Panc1 (cell line): Measurements from ENCODE around the gene RAD23A.

Source experiments
- CTCF ChIP-seq: fragments of 450-650 bp; IDR thresholded peaks from 2 replicates; pipeline ENCODE4 v1.5.1; 2017; ENCODE audit warnings: mild to moderate bottlenecking
- POLR2AphosphoS5 ChIP-seq: IDR thresholded peaks from 2 replicates; pipeline ENCODE4 v1.6.1; 2012; ENCODE audit warnings: mild to moderate bottlenecking, low read depth, low read length, moderate library complexity
- SIN3A ChIP-seq: IDR thresholded peaks from 2 replicates; pipeline ENCODE4 v1.6.1; 2012; ENCODE audit warnings: low read depth, mild to moderate bottlenecking, low read length, moderate library complexity, borderline replicate concordance; ENCODE audit not compliant: insufficient read depth
- TCF7L2 ChIP-seq: IDR thresholded peaks from 2 replicates; pipeline ENCODE4 v1.6.1; 2011; ENCODE audit warnings: mild to moderate bottlenecking, low read depth, low read length, inconsistent platforms
- TF ChIP-seq, protein P1 (sequence below), 2 experiments: IDR thresholded peaks; 2 replicates each; pipeline ENCODE4 v1.6.1; 2011 to 2012; ENCODE audit warnings: low read depth in 2 of 2, control low read depth in 1 of 2, low read length in 1 of 2, mild to moderate bottlenecking in 1 of 2, moderate library complexity in 1 of 2; ENCODE audit not compliant: insufficient read depth in 1 of 2

- no peak for TF ChIP-seq CTCF
- TF ChIP-seq, protein P1, sequence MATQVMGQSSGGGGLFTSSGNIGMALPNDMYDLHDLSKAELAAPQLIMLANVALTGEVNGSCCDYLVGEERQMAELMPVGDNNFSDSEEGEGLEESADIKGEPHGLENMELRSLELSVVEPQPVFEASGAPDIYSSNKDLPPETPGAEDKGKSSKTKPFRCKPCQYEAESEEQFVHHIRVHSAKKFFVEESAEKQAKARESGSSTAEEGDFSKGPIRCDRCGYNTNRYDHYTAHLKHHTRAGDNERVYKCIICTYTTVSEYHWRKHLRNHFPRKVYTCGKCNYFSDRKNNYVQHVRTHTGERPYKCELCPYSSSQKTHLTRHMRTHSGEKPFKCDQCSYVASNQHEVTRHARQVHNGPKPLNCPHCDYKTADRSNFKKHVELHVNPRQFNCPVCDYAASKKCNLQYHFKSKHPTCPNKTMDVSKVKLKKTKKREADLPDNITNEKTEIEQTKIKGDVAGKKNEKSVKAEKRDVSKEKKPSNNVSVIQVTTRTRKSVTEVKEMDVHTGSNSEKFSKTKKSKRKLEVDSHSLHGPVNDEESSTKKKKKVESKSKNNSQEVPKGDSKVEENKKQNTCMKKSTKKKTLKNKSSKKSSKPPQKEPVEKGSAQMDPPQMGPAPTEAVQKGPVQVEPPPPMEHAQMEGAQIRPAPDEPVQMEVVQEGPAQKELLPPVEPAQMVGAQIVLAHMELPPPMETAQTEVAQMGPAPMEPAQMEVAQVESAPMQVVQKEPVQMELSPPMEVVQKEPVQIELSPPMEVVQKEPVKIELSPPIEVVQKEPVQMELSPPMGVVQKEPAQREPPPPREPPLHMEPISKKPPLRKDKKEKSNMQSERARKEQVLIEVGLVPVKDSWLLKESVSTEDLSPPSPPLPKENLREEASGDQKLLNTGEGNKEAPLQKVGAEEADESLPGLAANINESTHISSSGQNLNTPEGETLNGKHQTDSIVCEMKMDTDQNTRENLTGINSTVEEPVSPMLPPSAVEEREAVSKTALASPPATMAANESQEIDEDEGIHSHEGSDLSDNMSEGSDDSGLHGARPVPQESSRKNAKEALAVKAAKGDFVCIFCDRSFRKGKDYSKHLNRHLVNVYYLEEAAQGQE (IDR thresholded peaks at IDR 0.05; ENCODE audit: insufficient read depth in 1 of 2, low read depth in 2 of 2, low read length in 1 of 2): no peak
- TF ChIP-seq POLR2AphosphoS5: no peak
- TF ChIP-seq SIN3A: no peak
- TF ChIP-seq TCF7L2: no peak
These were observed 50.1 kb downstream of the RAD23A start for GRCh38 chr19:12995596-12996405.
